ENCODE results near the gene NCR2.

The NCR2 gene

DNA sequence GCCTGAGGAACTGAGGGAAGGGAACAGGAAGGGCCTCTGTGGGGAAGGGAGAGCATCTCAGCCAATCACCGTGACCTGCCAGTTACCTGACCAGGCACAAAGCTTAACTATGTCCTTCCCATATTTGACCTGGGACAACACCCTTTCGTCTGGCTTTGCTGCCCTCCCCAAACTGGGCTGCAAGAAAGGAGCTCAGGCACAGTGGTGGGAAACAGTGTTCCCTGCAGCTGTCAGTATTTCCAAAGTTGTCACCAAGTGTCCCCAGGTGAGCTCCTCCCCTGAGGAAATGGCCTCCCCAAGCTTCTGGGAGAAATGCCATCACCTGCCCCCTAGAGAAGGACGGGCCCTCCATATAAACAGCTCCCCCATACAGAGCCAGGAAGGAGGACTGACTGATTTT is 17.9 kb downstream of the NCR2 start:
- H3K27me3 Mint-ChIP-seq (ENCODE audit: low read depth), result peaks cover 33% of the 10 kb centered on the region
- H3K4me3 Mint-ChIP-seq, result no peak overlapping the region
- no peak overlapping the region for H3K27ac Mint-ChIP-seq
- H3K36me3 Mint-ChIP-seq (ENCODE audit: low read depth), result peaks cover 3% of the 10 kb centered on the region
- peaks cover 15% of the 10 kb centered on the region for H3K9me3 Mint-ChIP-seq
- no peaks in the 10 kb centered on the region for H3K4me1 Mint-ChIP-seq
- TF ChIP-seq, protein P1, sequence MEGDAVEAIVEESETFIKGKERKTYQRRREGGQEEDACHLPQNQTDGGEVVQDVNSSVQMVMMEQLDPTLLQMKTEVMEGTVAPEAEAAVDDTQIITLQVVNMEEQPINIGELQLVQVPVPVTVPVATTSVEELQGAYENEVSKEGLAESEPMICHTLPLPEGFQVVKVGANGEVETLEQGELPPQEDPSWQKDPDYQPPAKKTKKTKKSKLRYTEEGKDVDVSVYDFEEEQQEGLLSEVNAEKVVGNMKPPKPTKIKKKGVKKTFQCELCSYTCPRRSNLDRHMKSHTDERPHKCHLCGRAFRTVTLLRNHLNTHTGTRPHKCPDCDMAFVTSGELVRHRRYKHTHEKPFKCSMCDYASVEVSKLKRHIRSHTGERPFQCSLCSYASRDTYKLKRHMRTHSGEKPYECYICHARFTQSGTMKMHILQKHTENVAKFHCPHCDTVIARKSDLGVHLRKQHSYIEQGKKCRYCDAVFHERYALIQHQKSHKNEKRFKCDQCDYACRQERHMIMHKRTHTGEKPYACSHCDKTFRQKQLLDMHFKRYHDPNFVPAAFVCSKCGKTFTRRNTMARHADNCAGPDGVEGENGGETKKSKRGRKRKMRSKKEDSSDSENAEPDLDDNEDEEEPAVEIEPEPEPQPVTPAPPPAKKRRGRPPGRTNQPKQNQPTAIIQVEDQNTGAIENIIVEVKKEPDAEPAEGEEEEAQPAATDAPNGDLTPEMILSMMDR (IDR thresholded peaks at IDR 0.05; ENCODE audit: unreplicated experiment in 3 of 3), result no peak

DNA sequence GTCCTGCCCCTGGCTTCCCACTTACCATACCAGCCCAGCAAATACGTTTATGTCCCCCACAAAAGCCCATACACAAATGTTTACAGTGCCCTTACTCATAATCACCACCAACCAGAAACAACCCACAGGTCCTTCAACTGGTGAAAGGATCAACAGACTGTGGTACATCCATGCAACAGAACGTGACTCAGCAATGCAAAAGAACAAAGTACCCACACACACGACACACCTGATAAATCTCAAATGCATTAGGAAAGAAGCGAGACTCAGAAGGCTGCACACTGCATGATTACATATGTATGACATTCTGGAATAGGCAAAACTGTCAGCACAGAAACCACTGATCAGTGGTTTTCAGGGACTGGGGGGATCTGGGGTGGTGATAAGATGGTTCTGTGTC is 20.5 kb downstream of the NCR2 start:
- Mint-ChIP-seq H3K9me3 (peaks cover 15% of the 10 kb centered on the region), H3K36me3 (ENCODE audit: low read depth) (peaks cover 3% of the 10 kb centered on the region), H3K4me3 (no peak overlapping the region), H3K27me3 (ENCODE audit: low read depth) (peaks cover 25% of the 10 kb centered on the region), H3K27ac (no peak overlapping the region), H3K4me1 (no peaks in the 10 kb centered on the region)
- TF ChIP-seq, protein P1 (IDR thresholded peaks at IDR 0.05; ENCODE audit: unreplicated experiment in 3 of 3), result no peak

DNA sequence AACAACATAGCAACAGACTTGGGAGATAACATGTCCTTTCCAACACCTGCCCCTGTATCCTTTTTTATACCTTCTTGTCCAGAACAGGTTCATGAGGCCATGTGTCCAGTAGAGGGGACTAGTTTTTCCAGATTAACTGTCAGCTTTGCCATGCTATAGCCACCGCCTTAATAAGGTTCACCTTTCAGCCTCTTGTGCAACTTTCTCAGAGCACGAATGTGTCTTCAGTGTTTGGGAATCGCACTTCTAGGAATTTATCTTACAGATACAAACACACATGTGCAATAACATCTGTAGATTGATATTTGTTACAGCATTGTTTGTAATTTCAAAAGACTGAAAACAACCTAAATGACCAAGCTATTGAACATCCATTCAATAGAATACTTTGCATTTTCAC is 21.4 kb downstream of the NCR2 start:
- peaks cover 20% of the 10 kb centered on the region for H3K27me3 Mint-ChIP-seq (ENCODE audit: low read depth)
- H3K4me3 Mint-ChIP-seq, result no peak overlapping the region
- H3K36me3 Mint-ChIP-seq (ENCODE audit: low read depth), result peaks cover 7% of the 10 kb centered on the region
- no peak overlapping the region for H3K27ac Mint-ChIP-seq
- no peaks in the 10 kb centered on the region for H3K4me1 Mint-ChIP-seq
- H3K9me3 Mint-ChIP-seq, result peaks cover 24% of the 10 kb centered on the region
- TF ChIP-seq, protein P1 (IDR thresholded peaks at IDR 0.05; ENCODE audit: unreplicated experiment in 3 of 3), result no peak

DNA sequence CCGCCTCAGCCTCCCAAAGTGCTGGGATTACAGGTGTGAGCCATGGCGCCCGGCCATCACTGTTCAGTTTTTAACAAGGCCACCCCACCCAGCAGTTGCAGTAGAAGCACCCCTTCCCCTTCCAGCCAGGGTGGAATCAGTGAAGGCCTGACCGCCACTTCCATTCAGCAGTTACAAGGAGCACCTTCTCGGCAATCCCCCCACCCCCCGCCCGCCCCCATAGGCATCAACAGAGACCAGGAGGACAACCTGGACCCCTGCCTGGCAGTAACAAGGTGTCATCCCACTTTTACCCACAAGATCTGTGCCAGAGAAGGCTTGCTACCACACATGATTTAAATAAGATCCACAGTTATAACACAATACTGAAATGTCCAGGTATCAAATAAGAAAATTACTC is 23.1 kb downstream of the NCR2 start:
- TF ChIP-seq, protein P1 (IDR thresholded peaks at IDR 0.05; ENCODE audit: unreplicated experiment in 3 of 3), result no peak
- no peak overlapping the region for H3K27ac Mint-ChIP-seq
- H3K27me3 Mint-ChIP-seq (ENCODE audit: low read depth), result peaks cover 22% of the 10 kb centered on the region
- H3K4me1 Mint-ChIP-seq, result no peaks in the 10 kb centered on the region
- peaks cover 7% of the 10 kb centered on the region for H3K36me3 Mint-ChIP-seq (ENCODE audit: low read depth)
- no peak overlapping the region for H3K4me3 Mint-ChIP-seq
- peaks cover 31% of the 10 kb centered on the region for H3K9me3 Mint-ChIP-seq

DNA sequence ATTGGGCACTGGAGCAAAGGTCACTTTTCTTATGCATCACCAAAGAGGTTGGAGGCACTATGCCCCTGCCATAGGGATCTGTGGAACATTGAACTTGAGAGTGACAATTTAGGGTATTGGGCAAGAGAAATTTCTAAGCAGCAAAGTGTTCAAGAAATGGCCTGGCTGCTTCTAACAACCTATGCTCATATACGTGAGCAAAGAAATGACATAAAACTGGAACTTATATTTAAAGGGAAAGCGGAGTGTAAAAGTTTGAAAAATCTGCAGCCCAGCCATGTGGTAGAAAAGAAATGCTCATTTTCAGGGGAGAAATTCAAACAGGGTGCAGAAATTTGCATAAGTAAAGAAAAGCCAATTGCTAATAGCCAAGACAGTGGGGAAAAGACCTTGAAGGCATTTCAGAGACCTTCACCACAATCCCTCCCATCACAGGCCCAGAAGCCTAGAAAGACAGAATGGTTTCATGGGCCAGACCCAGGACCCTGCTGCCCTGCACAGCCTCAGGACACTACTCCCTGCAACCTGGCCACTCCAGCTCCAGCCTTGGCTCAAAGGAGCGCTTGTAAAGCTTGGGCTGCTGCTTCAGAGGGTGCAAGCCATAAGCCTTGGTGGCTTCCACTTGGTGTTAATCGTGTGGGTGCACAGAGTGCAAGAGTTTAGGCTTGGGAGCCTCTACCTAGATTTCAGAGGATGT is 24.4 kb downstream of the NCR2 start:
- Mint-ChIP-seq H3K27me3 (ENCODE audit: low read depth) (peaks cover 27% of the 10 kb centered on the region), H3K4me3 (no peak overlapping the region), H3K4me1 (no peaks in the 10 kb centered on the region), H3K9me3 (peaks cover 32% of the 10 kb centered on the region), H3K36me3 (ENCODE audit: low read depth) (peaks cover 7% of the 10 kb centered on the region), H3K27ac (no peak overlapping the region)
- TF ChIP-seq, protein P1 (IDR thresholded peaks at IDR 0.05; ENCODE audit: unreplicated experiment in 3 of 3), result no peak

DNA sequence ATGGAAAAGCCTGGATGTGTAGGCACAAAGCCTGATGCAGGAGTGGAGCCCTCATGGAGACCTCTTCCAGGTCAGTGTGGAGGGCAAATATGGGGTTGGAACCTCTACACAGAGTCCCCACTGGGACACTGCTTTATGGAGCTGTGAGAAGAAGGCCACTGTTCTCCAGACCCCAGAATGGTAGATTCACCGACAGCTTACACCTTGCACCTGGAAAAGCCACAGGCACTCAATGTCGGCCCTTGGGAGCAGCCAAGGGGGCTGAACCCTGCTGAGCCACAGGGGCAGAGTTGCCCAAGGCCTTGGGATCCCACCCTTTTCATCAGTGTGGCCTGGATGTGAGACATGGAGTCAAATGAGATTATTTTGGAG is 24.9 kb downstream of the NCR2 start:
- H3K27me3 Mint-ChIP-seq (ENCODE audit: low read depth), result peaks cover 24% of the 10 kb centered on the region
- peaks cover 7% of the 10 kb centered on the region for H3K36me3 Mint-ChIP-seq (ENCODE audit: low read depth)
- H3K27ac Mint-ChIP-seq, result no peak overlapping the region
- H3K4me3 Mint-ChIP-seq, result no peak overlapping the region
- H3K9me3 Mint-ChIP-seq, result peaks cover 32% of the 10 kb centered on the region
- TF ChIP-seq, protein P1 (IDR thresholded peaks at IDR 0.05; ENCODE audit: unreplicated experiment in 3 of 3), result no peak
- no peaks in the 10 kb centered on the region for H3K4me1 Mint-ChIP-seq
